ENCODE results near the gene FBLN2. TPM values are rescaled to one million over a fixed set of nuclear protein-coding genes. Genes with fewer than 3 reads are reported as not detected.

The FBLN2 gene
- total RNA-seq, 1 experiment from 2014 or later, result 1.8 TPM

DNA sequence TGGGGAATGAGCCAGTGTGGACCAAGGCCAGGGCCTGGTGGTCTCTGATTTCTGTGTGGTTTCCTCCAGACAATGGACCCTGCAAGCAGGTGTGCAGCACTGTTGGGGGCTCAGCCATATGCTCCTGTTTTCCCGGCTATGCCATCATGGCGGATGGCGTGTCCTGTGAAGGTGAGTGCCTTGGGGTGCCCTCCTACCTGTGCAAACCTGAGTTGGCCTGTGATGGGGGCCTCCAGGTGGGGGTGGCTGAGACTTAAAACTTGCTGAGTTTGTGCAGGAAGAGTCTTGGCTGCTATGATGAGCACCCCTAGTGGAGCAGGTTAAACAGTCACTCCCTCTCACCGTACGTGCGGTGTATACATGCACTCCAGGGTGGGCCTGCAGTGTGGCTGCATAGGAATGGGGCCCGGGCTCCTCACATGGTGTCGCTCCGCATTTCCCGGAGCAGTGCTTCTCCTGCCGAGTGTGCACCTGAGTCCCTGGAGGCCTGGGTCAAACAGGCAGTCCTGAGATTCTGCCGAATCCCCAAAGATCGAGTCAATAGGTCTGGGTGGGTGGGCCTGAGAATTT lies 70.8 kb downstream of the FBLN2 start:
- in situ Hi-C loops (cut with HindIII; ENCODE audit: low pct_unique_long_range_greater_than_20kb, low sequenced_read_pairs), result no loop called here
- no peak for DNase-seq (ENCODE audit: low read depth, low spot score)

GRCh38 chr3:13620281-13620680 lies 71.4 kb downstream of the FBLN2 start:
- DNase-seq (ENCODE audit: low read depth, low spot score), result no peak
- in situ Hi-C loops (cut with HindIII; ENCODE audit: low pct_unique_long_range_greater_than_20kb, low sequenced_read_pairs), result no loop called here

GRCh38 chr3:13620776-13621365 lies 71.9 kb downstream of the FBLN2 start:
- in situ Hi-C loops (cut with HindIII; ENCODE audit: low pct_unique_long_range_greater_than_20kb, low sequenced_read_pairs), result no loop called here
- no peak for DNase-seq (ENCODE audit: low read depth, low spot score)

- in situ Hi-C loops (cut with HindIII; ENCODE audit: low pct_unique_long_range_greater_than_20kb, low sequenced_read_pairs), result no loop called here
- no peak for DNase-seq (ENCODE audit: low read depth, low spot score)
These were observed 72.7 kb downstream of the FBLN2 start for GRCh38 chr3:13621381-13622221.

DNA sequence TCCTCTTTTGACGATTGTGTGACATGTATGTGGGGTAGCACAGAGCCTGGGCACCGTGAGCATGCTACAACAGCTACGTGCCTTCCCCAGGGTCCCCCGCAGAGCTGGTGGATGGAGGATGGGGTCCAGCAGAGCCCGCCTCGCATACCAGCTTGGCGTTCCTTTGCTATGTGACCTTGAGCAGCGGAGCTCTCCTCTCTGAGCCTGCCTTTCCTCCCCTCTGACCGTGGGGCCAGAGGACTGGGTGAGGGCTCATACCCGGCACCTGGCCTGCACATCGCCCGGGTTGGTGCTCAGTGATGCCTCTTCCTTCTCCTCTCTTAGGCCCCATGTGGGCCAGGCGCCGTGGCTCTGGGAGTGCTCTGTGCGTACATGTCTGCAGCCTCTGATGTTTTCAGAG lies 73.4 kb downstream of the FBLN2 start:
- in situ Hi-C loops (cut with HindIII; ENCODE audit: low pct_unique_long_range_greater_than_20kb, low sequenced_read_pairs), result no loop called here

DNA sequence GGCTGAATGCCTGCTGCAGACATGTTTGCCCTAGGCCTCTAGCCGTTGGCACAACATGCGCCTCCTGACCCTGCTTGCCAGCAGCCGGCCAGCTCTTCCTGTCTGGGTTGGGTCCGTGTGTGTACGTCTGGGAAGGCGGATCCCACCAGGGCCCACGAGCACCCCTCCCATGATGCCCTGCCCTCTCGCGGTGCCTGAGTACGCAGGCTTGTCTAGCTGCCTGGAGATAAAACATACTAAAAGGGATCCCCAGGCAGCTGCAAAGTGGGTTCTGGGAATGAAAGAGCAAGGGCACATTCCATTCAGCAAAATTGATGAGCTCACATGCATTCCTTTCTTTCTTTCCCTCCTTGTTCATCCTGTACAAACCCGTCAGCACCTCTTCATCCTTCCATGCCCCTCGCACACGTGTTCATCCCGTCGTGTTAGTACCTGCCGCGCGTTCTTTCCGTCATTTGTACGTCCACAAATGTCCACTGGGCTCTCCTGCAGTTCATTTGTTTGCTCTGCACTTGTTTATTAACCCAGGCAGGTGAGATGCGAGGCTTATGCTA lies 74.3 kb downstream of the FBLN2 start:
- DNase-seq (ENCODE audit: low read depth, low spot score), result peak; percentile 11
- in situ Hi-C loops (cut with HindIII; ENCODE audit: low pct_unique_long_range_greater_than_20kb, low sequenced_read_pairs), result no loop called here

More for the DNA sequence above, 73.4 kb downstream of the FBLN2 start:
- DNase-seq (ENCODE audit: low read depth, low spot score), result no peak

- no peak for DNase-seq (ENCODE audit: low read depth, low spot score)
- in situ Hi-C loops (cut with HindIII; ENCODE audit: low pct_unique_long_range_greater_than_20kb, low sequenced_read_pairs), result no loop called here
These were observed 75.1 kb downstream of the FBLN2 start for GRCh38 chr3:13624021-13624420.

- DNase-seq (ENCODE audit: low read depth, low spot score), result no peak
- in situ Hi-C loops (cut with HindIII; ENCODE audit: low pct_unique_long_range_greater_than_20kb, low sequenced_read_pairs), result no loop called here
These were observed 75.8 kb downstream of the FBLN2 start for GRCh38 chr3:13624671-13625125.

GRCh38 chr3:13626396-13626795 lies 77.5 kb downstream of the FBLN2 start:
- in situ Hi-C loops (cut with HindIII; ENCODE audit: low pct_unique_long_range_greater_than_20kb, low sequenced_read_pairs), result no loop called here
- DNase-seq (ENCODE audit: low read depth, low spot score), result no peak

DNA sequence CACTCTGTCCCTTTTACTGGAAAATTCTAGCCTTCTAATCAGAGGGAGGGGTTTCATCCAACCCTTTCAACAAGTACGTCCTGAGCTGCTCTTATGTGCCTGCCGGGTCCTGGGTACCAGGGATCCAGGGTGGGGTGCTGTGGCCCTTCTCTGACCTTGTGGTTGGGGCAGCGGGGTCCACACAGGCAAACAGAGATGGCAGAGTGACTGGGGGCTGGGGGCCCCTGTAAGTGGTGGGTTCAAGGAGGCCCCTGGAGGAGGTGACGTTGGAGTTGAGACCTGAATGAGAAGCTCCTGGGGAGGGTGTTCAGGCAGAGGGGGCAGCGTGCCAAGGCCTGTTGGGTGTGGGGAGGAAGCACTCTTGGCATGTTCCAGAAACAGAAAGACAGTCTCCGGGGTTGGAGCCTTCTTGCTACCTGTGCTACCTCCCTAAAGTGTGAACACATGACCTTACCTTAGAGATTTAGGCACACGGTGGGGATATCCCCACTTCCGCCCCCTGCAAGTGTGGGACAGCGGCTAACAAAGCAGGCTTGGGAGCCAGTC lies 78.1 kb downstream of the FBLN2 start:
- DNase-seq (ENCODE audit: low read depth, low spot score), result no peak
- in situ Hi-C loops (cut with HindIII; ENCODE audit: low pct_unique_long_range_greater_than_20kb, low sequenced_read_pairs), result no loop called here

DNA sequence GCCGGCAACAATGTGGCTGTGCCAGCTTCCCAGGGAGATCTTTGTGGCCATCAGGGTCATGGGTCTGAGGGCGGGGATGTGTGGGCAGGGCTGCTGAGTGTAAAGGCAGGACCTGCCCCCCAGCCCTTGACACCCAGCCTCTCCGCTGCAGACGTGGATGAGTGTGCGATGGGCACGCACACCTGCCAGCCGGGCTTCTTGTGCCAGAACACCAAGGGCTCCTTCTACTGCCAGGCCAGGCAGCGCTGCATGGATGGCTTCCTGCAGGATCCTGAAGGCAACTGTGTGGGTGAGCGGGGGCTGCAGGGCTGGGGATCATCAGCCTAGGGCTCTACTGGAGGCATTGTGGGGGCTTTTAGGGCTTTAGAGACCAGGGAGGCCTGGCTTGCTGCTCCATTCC lies 78.8 kb downstream of the FBLN2 start:
- no peak for DNase-seq (ENCODE audit: low read depth, low spot score)
- in situ Hi-C loops (cut with HindIII; ENCODE audit: low pct_unique_long_range_greater_than_20kb, low sequenced_read_pairs), result no loop called here

GRCh38 chr3:13628432-13628831 lies 79.5 kb downstream of the FBLN2 start:
- in situ Hi-C loops (cut with HindIII; ENCODE audit: low pct_unique_long_range_greater_than_20kb, low sequenced_read_pairs), result no loop called here
- DNase-seq (ENCODE audit: low read depth, low spot score), result no peak

DNA sequence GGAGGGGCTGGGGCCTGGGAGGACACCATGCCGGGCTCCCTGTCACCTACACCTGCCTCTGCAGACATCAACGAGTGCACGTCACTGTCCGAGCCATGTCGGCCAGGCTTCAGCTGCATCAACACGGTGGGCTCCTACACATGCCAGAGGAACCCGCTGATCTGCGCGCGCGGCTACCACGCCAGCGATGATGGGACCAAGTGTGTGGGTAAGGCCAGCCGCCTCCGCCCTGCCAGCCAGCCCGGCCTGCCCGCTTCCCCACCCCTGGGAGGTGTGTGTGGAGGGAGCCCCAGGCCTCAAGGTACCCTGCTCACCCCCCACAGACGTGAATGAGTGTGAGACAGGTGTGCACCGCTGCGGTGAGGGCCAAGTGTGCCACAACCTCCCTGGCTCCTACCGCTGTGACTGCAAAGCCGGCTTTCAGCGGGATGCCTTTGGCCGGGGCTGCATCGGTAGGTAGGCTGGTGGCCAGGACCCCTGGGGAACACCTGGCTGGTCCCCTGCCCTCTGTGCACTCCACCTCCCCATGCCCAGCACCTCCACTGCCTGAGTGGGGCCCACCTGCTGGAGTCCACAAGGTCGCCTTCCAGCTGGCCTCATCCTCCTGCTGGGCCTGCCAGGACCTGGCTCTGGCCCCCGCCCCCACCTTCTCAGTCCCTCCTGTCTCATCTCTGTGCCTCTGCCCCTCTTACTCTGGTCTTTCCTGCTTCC lies 80.1 kb downstream of the FBLN2 start:
- no peak for DNase-seq (ENCODE audit: low read depth, low spot score)
- in situ Hi-C loops (cut with HindIII; ENCODE audit: low pct_unique_long_range_greater_than_20kb, low sequenced_read_pairs), result no loop called here

DNA sequence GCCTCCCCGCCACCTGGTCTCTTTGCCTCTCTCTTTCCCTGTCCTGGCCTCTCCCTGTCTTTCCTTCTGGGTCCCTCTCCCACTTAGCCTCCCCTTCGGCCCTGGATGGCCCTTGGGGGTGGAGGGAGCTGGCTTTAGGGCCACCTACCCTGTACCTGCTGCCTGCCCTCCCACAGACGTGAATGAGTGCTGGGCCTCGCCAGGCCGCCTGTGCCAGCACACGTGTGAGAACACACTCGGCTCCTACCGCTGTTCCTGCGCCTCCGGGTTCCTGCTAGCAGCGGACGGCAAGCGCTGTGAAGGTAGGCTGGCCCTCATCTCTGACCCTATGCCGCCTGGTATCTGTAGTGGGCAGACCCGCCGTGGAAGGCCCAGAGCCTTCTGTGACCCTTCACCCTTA lies 80.7 kb downstream of the FBLN2 start:
- no peak for DNase-seq (ENCODE audit: low read depth, low spot score)
- in situ Hi-C loops (cut with HindIII; ENCODE audit: low pct_unique_long_range_greater_than_20kb, low sequenced_read_pairs), result no loop called here

GRCh38 chr3:13631256-13631655 lies 82.3 kb downstream of the FBLN2 start:
- in situ Hi-C loops (cut with HindIII; ENCODE audit: low pct_unique_long_range_greater_than_20kb, low sequenced_read_pairs), result no loop called here
- DNase-seq (ENCODE audit: low read depth, low spot score), result no peak

DNA sequence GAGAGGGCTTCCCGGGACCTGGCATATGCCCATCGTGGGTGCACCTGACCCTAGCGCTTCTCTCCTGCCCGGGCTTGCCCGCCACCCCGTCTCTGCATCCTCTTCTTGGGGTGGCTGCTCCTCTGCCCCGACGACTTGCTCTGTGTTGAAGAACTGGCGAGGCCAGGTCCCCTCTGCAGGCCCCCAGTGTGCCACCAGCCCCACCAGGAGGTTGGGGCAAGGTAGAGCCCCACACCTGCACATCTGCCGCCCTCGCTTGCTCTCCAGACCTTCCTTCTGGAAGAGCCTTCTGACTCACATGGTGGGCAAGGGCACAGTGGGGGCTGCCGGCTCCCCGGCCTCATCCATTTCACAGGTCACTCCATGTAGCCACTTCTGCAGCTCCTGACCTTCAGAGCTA lies 84.3 kb downstream of the FBLN2 start:
- DNase-seq (ENCODE audit: low read depth, low spot score), result no peak
- in situ Hi-C loops (cut with HindIII; ENCODE audit: low pct_unique_long_range_greater_than_20kb, low sequenced_read_pairs), result no loop called here

- in situ Hi-C loops (cut with HindIII; ENCODE audit: low pct_unique_long_range_greater_than_20kb, low sequenced_read_pairs), result no loop called here
These were observed 85.2 kb downstream of the FBLN2 start for GRCh38 chr3:13634151-13634550.

GRCh38 chr3:13634615-13635014 lies 85.7 kb downstream of the FBLN2 start:
- in situ Hi-C loops (cut with HindIII; ENCODE audit: low pct_unique_long_range_greater_than_20kb, low sequenced_read_pairs), result no loop called here
- no peak for DNase-seq (ENCODE audit: low read depth, low spot score)

More at GRCh38 chr3:13634151-13634550, 85.2 kb downstream of the FBLN2 start:
- no peak for DNase-seq (ENCODE audit: low read depth, low spot score)
